Fibroblast of skin of left quadriceps (primary cell): ENCODE measurements around the gene ARHGAP29.
A peak's percentile ranks its signal among the peaks of the same experiment; 100 is the strongest.

ENCODE experiments used
- DNase-seq, 2 experiments: peaks; one replicate each; pipeline ENCODE4 v3.0.0-alpha.2; 2013; ENCODE audit warnings: low read depth in 2 of 2

ARHGAP29 gene

GRCh38 chr1:94259635-94260289 is 22.4 kb upstream of the ARHGAP29 start:
- DNase-seq, result no peak

- DNase-seq, result peak; percentile 68 to 71
Measured at GRCh38 chr1:94258873-94259331, 21.5 kb upstream of the ARHGAP29 start.

GRCh38 chr1:94257444-94257843 is 20.1 kb upstream of the ARHGAP29 start:
- no peak for DNase-seq

- no peak for DNase-seq
Measured at GRCh38 chr1:94255476-94255875, 18.1 kb upstream of the ARHGAP29 start.

GRCh38 chr1:94254073-94254810 is 16.9 kb upstream of the ARHGAP29 start:
- no peak for DNase-seq

- no peak for DNase-seq
Measured at GRCh38 chr1:94253456-94254017, 16.2 kb upstream of the ARHGAP29 start.

- DNase-seq, result no peak
Measured at GRCh38 chr1:94250341-94250740, 13.0 kb upstream of the ARHGAP29 start.

GRCh38 chr1:94248956-94249688 is 11.7 kb upstream of the ARHGAP29 start:
- DNase-seq, result no peak

- no peak for DNase-seq
Measured at GRCh38 chr1:94247138-94248094, 10.0 kb upstream of the ARHGAP29 start.

GRCh38 chr1:94246692-94247137 is 9.3 kb upstream of the ARHGAP29 start:
- no peak for DNase-seq

GRCh38 chr1:94245747-94246438 is 8.5 kb upstream of the ARHGAP29 start:
- no peak for DNase-seq

- no peak for DNase-seq
Measured at GRCh38 chr1:94244816-94245215, 7.4 kb upstream of the ARHGAP29 start.

- no peak for DNase-seq
Measured at GRCh38 chr1:94243665-94244064, 6.3 kb upstream of the ARHGAP29 start.

GRCh38 chr1:94240822-94241221 is 3.4 kb upstream of the ARHGAP29 start:
- DNase-seq, result no peak

- DNase-seq, result no peak
Measured at GRCh38 chr1:94239796-94240195, 2.4 kb upstream of the ARHGAP29 start.

- no peak for DNase-seq
Measured at GRCh38 chr1:94239051-94239450, 1.7 kb upstream of the ARHGAP29 start.

- no peak for DNase-seq
Measured at GRCh38 chr1:94236630-94237290, 624 bp downstream of the ARHGAP29 start.

GRCh38 chr1:94236013-94236491 is 1.3 kb downstream of the ARHGAP29 start:
- peak; percentile 10 to 17 for DNase-seq

GRCh38 chr1:94235189-94236012 is 2.0 kb downstream of the ARHGAP29 start:
- no peak for DNase-seq
